Activated naive CD4-positive, alpha-beta T cell (primary cell): Measurements from ENCODE around the gene MYL4.
"Not testable (repeated sequence)": the region's sequence is repeated elsewhere in the genome, so short reads cannot be mapped to it uniquely, and the experiment has no call there.

Source experiments
- DNase-seq, 4 experiments: peaks; one replicate each; lab custom pipeline; 2025; lab: John Stamatoyannopoulos, UW

Gene MYL4

GRCh38 chr17:47208744-47209488, at the start of gene MYL4:
TSS of gene MYL4 (plus strand) at chr17:47209348. CDS start at chr17:47209423, 75 bp downstream.
- DNase-seq = no peak

DNA sequence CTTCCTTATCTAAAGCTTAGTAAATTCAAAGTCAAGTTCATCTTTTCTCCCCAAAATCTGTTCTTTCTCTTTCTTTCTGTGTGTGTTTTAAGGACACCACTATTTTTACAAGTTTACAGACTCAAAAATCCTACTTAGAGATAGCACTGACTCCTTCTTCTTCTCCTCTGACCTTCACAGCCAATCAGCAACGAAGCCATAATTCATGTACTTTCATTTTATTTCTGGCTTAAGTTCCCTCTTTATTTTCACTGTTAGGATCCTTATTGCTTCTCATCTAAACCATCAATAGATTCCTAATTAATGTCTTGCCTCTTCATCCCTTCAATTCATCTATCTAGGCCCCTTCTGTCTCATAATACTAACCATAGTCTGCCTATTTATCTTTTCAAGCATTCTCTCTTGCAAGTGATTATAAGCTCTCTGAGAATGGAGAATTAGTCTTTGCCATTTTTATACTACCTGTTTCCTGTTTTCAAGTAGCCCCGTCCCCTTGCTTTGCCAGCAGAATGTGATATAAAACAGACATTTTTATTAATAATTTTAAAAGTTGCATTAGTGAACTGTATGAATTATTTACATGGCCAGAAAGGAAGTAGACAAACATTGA, 47.0 kb upstream of the MYL4 start:
- no peak for DNase-seq

DNA sequence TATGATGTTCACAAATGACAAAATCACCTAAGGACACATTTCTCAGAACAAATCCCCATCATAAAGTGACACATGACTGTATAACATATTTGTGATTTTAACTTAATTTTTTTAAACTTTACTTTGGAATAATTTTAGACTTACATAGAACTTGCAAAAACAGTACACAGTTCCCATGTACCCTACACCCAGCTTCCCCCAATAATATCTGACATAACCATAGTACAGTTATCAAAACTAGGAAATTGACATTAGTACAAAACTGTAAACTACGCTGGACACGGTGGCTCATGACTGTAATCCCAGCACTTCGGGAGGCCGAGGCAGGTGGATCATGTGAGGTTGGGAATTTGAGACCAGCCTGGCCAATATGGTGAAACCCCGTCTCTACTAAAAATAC, 44.9 kb upstream of the MYL4 start:
- DNase-seq = no peak

DNA sequence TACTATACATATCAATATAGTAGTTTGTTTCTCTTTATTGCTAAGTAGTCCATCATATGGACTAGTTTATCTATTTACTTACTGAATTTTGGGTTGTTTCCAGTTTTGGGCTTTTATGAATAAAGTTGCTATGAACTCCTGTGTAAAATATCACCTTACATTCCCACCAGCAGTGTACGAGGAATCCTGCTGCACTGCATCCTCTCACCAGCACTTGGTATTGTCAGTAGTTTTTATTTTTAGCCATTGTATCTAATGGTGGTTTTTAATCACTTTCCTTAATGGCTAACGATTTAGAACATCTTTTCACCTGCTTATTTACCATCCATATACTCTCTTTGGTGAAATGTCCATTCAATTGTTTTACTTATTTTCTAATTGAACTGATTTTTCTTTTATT, 44.0 kb upstream of the MYL4 start:
- DNase-seq = no peak

DNA sequence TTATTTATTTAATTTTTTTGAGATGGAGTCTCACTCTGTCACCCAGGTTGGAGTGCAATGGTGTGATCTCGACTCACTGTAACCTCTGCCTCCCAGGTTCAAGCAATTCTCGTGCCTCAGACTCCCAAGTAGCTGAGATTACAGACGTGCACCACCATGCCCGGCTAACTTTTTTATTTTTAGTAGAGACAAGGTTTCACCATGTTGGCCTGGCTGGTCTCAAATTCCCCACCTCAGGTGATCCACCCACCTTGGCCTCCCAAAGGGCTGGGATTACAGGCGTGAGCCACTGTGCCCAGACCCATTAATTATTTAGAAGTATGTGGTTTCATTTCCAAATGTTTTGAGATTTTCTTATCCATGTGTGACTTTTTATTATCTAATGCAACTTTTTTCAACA, 42.3 kb upstream of the MYL4 start:
- DNase-seq = not testable (repeated sequence)

GRCh38 chr17:47168896-47169295, 40.3 kb upstream of the MYL4 start:
- not testable (repeated sequence) for DNase-seq

DNA sequence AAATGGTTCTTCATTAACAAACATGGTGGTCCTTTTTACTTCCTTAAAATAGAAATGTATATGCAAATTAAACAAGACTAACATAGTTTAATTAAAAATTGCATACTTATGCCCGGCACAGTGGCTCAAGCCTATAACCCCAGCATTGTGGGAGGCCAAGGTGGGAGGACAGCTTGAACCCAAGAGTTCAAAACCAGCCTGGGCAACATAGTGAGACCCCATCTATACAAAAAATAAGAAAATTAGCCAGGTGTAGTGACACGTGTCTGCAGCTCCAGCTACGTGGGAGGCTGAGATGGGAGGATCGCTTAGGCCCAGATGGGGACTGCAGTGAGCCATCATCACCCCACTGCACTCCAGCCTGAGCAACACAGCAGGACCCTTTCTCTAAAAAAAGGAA, 38.4 kb upstream of the MYL4 start:
- no peak for DNase-seq

GRCh38 chr17:47172696-47173565, 36.2 kb upstream of the MYL4 start:
- no peak for DNase-seq

GRCh38 chr17:47174823-47175222, 34.3 kb upstream of the MYL4 start:
- not testable (repeated sequence) for DNase-seq

DNA sequence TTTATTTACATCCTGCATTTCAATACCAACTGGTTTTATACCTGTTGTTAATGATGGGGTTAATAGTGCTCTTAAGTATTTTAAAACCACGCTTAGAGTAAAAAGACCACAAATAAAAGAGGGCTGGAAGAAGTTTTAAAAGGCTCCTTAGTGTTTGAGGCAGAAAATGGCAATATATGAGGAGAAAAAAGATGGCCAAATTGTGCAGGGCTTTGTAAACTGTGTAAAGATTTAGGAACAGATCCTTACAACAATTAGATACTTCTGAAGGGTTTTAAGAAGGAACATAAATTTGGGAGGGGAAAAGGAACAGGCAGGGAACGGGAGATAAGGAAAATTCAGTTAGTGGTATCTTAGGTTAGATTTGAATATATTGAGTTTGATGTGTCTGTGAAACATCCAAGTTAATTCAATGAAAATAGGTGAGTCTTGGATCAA, 32.7 kb upstream of the MYL4 start:
- no peak for DNase-seq

DNA sequence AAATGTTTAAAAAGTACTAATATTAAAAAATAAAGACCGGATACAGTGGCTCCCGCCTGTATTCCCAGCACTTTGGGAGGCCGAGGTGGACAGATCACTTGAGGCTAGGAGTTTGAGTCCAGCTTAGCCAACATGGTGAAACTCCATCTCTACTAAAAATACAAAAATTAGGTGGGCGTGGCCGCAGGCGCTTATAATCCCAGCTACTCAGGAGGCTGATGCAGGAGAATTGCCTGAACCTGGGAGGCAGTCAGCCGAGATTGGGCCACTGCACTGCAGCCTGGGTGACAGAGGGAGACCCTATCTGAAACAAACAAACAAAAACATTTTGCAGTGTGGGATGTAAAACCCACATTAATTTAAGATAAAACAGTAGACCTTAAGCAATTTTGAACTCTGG, 31.9 kb upstream of the MYL4 start:
- DNase-seq = no peak

- no peak for DNase-seq
These were observed 30.0 kb upstream of the MYL4 start for GRCh38 chr17:47179141-47179540.

- no peak for DNase-seq
These were observed 28.8 kb upstream of the MYL4 start for GRCh38 chr17:47180337-47180736.

GRCh38 chr17:47180988-47181387, 28.2 kb upstream of the MYL4 start:
- not testable (repeated sequence) for DNase-seq

GRCh38 chr17:47184681-47185080, 24.5 kb upstream of the MYL4 start:
- DNase-seq = no peak

DNA sequence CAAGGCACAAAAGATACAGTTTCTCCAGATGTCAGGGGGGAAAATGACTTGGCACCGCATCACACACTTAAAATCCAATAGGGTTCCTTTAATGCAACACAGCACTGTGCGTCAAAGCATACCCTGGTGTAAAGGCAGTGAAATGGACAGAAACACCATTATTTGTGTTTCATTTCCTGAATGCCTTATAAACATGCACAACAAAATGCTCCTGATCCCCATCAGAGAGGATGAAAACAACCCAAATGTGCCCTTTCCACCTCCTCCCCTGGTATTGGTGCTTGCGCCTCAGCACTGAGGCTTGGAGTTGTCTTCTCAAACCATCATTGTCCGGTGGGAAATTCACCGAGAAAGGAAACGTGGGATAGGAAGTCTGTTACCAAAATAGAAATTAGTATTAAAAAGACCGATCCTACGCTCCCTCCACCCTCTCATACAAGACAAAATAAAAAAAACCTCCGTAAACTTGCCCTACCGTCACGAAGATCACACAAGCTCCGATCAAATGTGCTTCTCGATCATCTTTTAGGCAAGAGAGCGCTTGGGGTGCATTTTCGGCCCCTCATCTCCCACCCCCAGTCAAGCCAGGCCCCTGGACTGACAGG, 20.8 kb upstream of the MYL4 start:
- DNase-seq = no peak

DNA sequence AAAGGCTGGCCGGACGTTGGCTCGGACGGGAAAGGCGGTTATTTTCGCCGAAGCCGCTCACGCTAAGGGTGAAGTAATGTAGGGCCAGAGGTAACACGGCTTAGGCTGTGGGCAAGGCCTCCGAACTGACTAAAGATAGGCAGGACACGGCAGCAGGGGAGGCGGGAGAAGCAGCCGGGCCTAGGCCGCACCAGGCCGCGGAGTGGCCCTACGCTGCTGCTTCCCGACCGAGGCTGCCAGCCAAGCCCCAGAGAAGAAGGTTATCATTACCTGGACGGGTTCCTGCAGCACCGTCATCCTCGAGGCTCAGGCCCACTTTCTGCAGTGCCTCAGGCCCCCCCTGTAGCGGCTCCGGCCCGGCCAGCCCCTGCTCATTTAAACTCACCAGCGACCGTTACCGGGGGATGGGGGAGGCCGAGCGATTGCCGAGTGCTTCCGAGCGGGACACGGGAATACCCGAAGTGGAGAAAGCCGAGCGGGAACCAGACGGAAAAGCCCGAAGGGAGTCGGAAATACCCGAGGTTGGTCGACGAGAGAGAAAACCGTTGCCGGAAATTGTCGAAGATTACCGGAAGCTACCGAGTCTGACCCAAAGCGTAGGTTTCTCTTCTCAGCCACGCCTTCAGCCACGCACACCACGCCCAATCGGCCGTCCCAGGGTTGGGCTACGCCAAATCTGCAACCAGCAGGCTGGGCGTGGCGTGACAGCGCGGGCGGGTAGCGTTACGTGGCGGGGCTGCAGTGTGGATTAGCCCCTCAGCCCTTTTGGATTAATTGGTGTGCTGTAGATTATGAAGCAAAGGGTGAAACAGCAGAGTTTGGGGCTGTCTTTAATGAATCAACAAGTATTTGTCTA, 20.0 kb upstream of the MYL4 start, which contains the start of gene CDC27:
Gene CDC27, minus strand, starts transcription at position 420 of the 856 bp plus-strand sequence. Its CDS starts 123 bp downstream, at position 297.
- DNase-seq = peak; percentile 99 to 100 (median 100)

DNA sequence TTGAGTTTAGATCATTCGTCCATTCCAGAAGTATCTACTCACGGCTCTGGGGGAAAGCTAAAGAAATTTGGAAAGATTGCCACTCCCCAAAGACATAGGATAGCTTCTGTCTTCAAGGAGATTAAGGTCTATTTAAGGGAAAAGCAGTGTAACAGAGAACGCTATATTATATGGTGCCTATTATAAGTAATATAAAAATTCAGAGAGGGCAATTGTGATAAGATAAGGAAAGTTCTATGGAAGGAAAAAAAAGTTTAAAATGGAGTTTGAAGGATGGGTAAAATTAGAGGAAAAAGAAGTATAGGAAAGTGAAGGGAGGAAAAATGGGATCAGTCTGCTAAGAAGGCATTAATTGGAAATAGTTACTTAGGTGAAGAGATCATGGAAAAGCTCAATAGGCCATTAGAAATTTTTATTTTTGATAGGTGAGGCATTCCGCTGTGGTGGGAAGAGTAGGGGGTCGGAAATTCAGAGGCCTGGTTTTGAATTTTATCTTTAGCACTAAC, 19.4 kb upstream of the MYL4 start:
- no peak for DNase-seq

- DNase-seq = no peak
These were observed 18.9 kb upstream of the MYL4 start for GRCh38 chr17:47190243-47190642.

GRCh38 chr17:47190770-47191169, 18.4 kb upstream of the MYL4 start:
- no peak for DNase-seq

- DNase-seq = no peak
These were observed 16.6 kb upstream of the MYL4 start for GRCh38 chr17:47192554-47192953.
